DMS153 treated with DMSO at 0.1 percent for 48 hours (cell line): ENCODE measurements around the gene INHA.

Source experiments
- DNase-seq: peaks from one replicate; lab custom pipeline; 2025; ENCODE audit not compliant: unreplicated experiment; lab: John Stamatoyannopoulos, UW

INHA gene

GRCh38 chr2:219572237-219573001 is at the start of gene INHA:
TSS of gene INHA (plus strand) at chr2:219572310. CDS start at chr2:219572375, 65 bp downstream.
- no peak for DNase-seq

- no peak for DNase-seq
These were observed 49.0 kb upstream of the INHA start for GRCh38 chr2:219523031-219523671.

- DNase-seq = no peak
These were observed 47.3 kb upstream of the INHA start for GRCh38 chr2:219524817-219525216.

GRCh38 chr2:219525533-219526232 is 46.4 kb upstream of the INHA start:
- no peak for DNase-seq

GRCh38 chr2:219526320-219527075 is 45.6 kb upstream of the INHA start:
- DNase-seq = no peak

GRCh38 chr2:219527076-219527394 is 45.1 kb upstream of the INHA start:
- DNase-seq = no peak

- DNase-seq = no peak
These were observed 44.6 kb upstream of the INHA start for GRCh38 chr2:219527472-219527871.

GRCh38 chr2:219530048-219530963 is 41.8 kb upstream of the INHA start:
- peak; percentile 91 for DNase-seq

- DNase-seq = no peak
These were observed 40.3 kb upstream of the INHA start for GRCh38 chr2:219531639-219532377.

- no peak for DNase-seq
These were observed 39.8 kb upstream of the INHA start for GRCh38 chr2:219532378-219532649.

- no peak for DNase-seq
These were observed 38.0 kb upstream of the INHA start for GRCh38 chr2:219533930-219534661.

GRCh38 chr2:219536425-219536824 is 35.7 kb upstream of the INHA start:
- DNase-seq = no peak

- no peak for DNase-seq
These were observed 35.1 kb upstream of the INHA start for GRCh38 chr2:219536967-219537366.

- DNase-seq = no peak
These were observed 34.2 kb upstream of the INHA start for GRCh38 chr2:219537657-219538488.

GRCh38 chr2:219538504-219538951 is 33.6 kb upstream of the INHA start:
- no peak for DNase-seq

- no peak for DNase-seq
These were observed 32.9 kb upstream of the INHA start for GRCh38 chr2:219538956-219539788.

GRCh38 chr2:219539926-219540678 is 32.0 kb upstream of the INHA start:
- no peak for DNase-seq
